H1 (cell line): Measurements from ENCODE around the gene AGBL1. TPM values are rescaled to one million over a fixed set of nuclear protein-coding genes. Genes with fewer than 3 reads are reported as not detected.

Experiments
- KDM1A ChIP-seq: fragments of 200-600, 300-600 bp; sonication (generic); IDR thresholded peaks from 2 replicates; pipeline ENCODE4 v1.7.1; 2016; ENCODE audit warnings: mild to moderate bottlenecking, low read length, borderline replicate concordance
- SIN3A ChIP-seq, 2 experiments: IDR thresholded peaks in 1 of 2; conservative IDR thresholded peaks in 1 of 2; 2 replicates each; pipeline ENCODE4 v1.6.1; 2011 to 2012; ENCODE audit warnings: low read length in 2 of 2, improper control_type of control experiment in 1 of 2, low read depth in 1 of 2, mild to moderate bottlenecking in 1 of 2
- SIRT6 ChIP-seq: IDR thresholded peaks from one replicate; pipeline ENCODE4 v1.7.1; 2012; ENCODE audit warnings: low read length, inconsistent platforms
- polyA plus RNA-seq, 7 experiments: library from polyadenylated mRNA; depleted of rRNA in 3 of 7; stranded (reverse) in 5 of 7; unstranded in 2 of 7; fragments of >200 nt in 5 of 7; fragments of 200-250 nt in 2 of 7; gene quantifications; 1 replicate in 5 of 7; 2 replicates in 1 of 7; 4 replicates in 1 of 7; pipeline versions ENCODE4 v1.2.1 to v1.2.3, GENCODE V29; 2011 to 2013; ENCODE audit warnings: missing spikeins in 2 of 7, mixed read lengths in 2 of 7
- total RNA-seq: library from RNA; stranded (reverse); fragmentation: NEBNext Ultra II Directional; extraction: Animal tissue kit (Norgen Biotek cat#: 25700); gene quantifications from 2 replicates; pipeline ENCODE4 v1.2.1, GENCODE V29; 2021

AGBL1 gene
- total and polyA plus RNA-seq, 2 of the 8 experiments (the other 6 are each of a cell fraction or from before 2014, with no cell fraction given), result not detected

- TF ChIP-seq SIN3A (conservative IDR thresholded peaks at IDR 0.05 in 1 of 2, IDR thresholded peaks at IDR 0.05 in 1 of 2; ENCODE audit: low read depth in 1 of 2, low read length in 2 of 2) (no peak), SIRT6 (no peak), KDM1A (no peak)
These were observed 685.6 kb downstream of the AGBL1 start (continued) for GRCh38 chr15:86765281-86765680.
